ENCODE data around the gene SETD1B.
"Not testable (repeated sequence)": the region's sequence is repeated elsewhere in the genome, so short reads cannot be mapped to it uniquely, and the experiment has no call there.

Gene SETD1B

GRCh38 chr12:121781484-121781997 lies 22.3 kb upstream of the SETD1B start:
- no peak for DNase-seq

- no peak for DNase-seq
These were observed 21.5 kb upstream of the SETD1B start for GRCh38 chr12:121781998-121782979.

GRCh38 chr12:121783766-121784165 lies 20.0 kb upstream of the SETD1B start:
- DNase-seq: no peak

GRCh38 chr12:121784460-121784859 lies 19.3 kb upstream of the SETD1B start:
- no peak for DNase-seq

- DNase-seq: no peak
These were observed 17.4 kb upstream of the SETD1B start for GRCh38 chr12:121786440-121786825.

- no peak for DNase-seq
These were observed 16.5 kb upstream of the SETD1B start for GRCh38 chr12:121787063-121788025.

- DNase-seq: no peak
These were observed 15.5 kb upstream of the SETD1B start for GRCh38 chr12:121788176-121788818.

- peak; percentile 43 for DNase-seq
These were observed 14.5 kb upstream of the SETD1B start for GRCh38 chr12:121789233-121789781.

GRCh38 chr12:121789800-121790728 lies 13.7 kb upstream of the SETD1B start:
- peak; percentile 94 for DNase-seq

- DNase-seq: not testable (repeated sequence)
These were observed 13.0 kb upstream of the SETD1B start for GRCh38 chr12:121790785-121791184.

GRCh38 chr12:121791671-121792551 lies 11.9 kb upstream of the SETD1B start:
- no peak for DNase-seq

- DNase-seq: peak; percentile 8
These were observed 11.0 kb upstream of the SETD1B start for GRCh38 chr12:121792607-121793439.

GRCh38 chr12:121793440-121793837 lies 10.4 kb upstream of the SETD1B start, which contains the start of gene RHOF:
RHOF (minus strand) TSS chr12:121793688; CDS start chr12:121793633, 55 bp downstream.
- peak; percentile 71 for DNase-seq

GRCh38 chr12:121793838-121794533 lies 9.8 kb upstream of the SETD1B start:
- peak; percentile 94 for DNase-seq

GRCh38 chr12:121794534-121795033 lies 9.2 kb upstream of the SETD1B start:
- DNase-seq: peak; percentile 44

- peak; percentile 75 for DNase-seq
These were observed 8.5 kb upstream of the SETD1B start for GRCh38 chr12:121795034-121795968.
